CD4-positive, alpha-beta T cell treated with Interleukin-1 beta for 1 hour (primary cell): ENCODE measurements around the gene TBX4.

ENCODE experiments used
- DNase-seq, 2 donors: peaks; one replicate each; pipeline ENCODE4 v3.0.0-alpha.2; 2020 to 2022

TBX4 gene

DNA sequence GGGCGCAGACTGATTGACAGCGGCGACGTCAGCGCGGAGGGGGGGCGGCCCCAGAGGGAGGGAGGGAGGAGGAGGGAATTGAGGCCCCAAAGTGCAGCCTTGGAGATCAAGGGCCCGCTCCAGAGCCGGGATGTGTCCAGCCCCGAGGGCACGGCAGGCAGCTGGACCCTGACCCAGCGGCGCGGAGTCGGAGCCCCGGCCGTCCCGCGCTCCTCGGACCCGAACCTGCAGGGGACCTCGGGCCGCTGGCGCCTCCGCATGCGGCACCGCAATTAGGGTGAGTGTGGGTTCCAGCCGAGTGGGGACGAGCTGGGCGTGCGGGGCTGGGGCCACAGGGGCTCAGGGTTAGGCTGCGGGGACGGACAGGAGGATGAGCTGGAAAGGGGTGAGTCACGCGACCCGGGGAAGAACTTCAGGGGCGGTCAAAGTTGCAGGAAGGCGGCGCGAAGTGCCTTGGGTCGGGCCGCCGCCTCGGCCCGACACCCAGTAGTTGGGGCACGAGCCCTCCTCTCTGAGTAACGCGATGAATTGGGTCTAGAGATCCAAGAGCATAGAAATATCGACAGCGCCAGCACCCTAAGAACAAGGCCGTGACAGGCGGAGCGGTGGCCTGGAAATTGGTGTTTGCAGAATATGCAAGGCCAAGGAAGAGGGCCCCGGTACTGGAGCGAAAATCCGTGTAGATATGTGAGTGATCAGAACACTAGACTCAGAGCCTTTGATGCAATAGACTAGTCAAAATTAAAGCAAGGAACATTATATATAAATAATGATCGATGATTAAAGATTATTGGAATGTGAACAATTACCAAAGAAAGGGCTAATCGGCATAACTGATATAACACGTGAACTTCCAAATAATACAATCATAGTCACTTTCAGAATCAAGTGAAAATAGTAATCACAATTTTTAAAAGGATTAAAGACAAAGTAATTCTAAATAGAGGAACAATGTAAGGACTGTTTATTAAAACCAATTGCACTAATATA, at the start of gene TBX4:
Gene TBX4, plus strand, starts transcription at position 122 of the 990 bp plus-strand sequence. CDS start 4,069 bp downstream, outside the sequence.
- DNase-seq: no peak

DNA sequence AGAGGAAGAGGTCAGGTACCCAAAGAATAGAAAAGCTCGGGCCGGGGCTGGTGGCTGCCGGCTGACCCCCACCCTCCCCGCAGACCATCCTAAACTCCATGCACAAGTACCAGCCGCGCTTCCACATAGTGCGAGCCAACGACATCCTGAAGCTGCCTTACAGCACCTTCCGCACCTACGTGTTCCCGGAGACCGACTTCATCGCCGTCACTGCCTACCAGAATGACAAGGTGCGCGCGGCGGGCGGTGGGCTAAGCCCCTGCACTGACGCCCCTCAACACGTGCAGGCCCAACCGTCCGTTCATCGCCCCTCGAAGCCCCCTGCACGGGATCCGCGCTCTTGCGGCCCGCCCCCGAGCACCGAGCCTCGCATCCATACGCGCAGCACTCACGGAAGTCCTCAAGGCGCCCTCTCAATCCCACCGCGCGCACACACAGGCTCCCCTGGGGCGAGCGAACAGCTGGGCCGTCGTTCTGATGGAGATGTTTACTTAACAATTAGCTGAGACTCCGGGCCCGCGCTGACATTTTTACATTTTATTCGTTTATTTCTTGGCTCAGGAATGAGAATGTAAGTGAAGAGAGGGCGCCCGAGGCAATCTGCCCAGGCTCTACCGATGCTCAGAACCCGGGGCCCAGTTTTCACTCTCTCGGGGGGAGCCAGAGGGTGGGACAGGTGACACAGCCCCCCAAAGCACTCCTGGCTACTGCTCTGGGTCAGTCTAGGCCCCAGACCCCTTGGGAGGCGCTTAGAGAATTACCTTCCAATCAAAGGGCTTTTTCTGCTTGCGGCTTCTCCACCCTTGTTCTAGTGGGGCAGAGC, 49.0 kb upstream of the TBX4 start:
- DNase-seq: no peak

DNA sequence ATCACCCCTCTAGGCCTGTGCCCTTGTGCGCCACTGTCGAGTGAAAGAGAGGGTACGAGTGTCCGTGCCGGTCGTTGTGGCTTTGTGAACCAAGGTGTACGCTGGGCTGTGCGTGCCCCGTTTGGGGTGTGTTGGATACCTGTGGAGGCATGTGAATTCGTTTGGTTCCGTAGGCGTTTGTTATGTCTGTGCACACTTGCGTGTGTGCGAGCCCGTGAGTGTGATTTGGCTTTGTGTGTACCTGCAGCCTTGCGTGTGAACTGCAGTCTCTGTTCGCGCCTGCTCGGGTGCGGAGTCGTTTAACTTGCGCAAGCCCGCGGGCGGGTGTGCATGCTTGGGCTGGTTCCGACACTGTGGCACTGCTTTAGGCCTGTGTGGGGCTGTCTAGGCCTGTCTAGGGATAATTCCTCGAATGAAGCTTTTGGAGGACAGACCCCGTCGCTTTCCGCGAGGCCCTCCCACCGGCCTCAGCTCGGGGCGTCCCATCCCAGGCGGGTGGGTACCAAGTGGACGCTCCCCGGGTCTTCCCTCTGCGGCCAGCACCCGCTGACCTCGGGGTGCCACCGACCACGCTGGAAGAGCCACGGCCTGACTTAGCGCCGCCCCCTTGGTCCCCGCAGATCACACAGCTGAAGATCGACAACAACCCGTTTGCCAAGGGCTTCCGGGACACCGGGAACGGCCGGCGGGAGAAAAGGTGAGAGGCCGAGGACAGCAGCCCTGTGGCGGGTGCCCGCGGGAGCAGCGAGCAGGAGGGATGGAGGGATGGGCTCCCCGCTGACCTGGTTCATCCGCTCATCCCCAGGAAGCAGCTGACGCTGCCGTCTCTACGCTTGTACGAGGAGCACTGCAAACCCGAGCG, 48.2 kb upstream of the TBX4 start:
- DNase-seq: no peak

DNA sequence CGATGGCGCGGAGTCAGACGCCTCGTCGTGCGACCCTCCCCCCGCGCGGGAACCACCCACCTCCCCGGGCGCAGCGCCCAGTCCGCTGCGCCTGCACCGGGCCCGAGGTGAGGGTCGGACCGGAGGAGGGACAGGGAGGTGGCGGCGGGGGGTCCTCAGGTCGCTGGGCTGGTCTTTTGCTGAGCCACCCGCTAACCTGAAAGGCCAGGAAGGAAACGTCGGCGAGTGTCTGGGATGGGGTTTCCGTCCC, 47.6 kb upstream of the TBX4 start:
- no peak for DNase-seq

DNA sequence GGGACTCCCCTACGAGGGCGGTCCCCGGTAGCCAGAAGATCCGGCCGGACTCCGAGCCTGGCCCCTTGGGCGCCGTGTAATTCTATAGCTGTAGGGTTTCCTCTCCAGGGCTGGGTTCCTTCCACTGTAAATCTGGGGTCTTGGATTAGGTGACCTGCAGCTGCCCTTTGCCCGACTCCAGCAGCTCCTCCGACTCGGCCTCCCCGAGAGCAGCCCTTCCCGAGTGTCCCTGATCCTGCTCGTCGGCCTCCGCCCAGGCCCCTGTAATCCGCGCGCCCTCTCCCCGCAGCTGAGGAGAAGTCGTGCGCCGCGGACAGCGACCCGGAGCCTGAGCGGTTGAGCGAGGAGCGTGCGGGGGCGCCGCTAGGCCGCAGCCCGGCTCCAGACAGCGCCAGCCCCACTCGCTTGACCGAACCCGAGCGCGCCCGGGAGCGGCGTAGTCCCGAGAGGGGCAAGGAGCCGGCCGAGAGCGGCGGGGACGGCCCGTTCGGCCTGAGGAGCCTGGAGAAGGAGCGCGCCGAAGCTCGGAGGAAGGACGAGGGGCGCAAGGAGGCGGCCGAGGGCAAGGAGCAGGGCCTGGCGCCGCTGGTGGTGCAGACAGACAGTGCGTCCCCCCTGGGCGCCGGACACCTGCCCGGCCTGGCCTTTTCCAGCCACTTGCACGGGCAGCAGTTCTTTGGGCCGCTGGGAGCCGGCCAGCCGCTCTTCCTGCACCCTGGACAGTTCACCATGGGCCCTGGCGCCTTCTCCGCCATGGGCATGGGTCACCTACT, 47.1 kb upstream of the TBX4 start:
- no peak for DNase-seq

DNA sequence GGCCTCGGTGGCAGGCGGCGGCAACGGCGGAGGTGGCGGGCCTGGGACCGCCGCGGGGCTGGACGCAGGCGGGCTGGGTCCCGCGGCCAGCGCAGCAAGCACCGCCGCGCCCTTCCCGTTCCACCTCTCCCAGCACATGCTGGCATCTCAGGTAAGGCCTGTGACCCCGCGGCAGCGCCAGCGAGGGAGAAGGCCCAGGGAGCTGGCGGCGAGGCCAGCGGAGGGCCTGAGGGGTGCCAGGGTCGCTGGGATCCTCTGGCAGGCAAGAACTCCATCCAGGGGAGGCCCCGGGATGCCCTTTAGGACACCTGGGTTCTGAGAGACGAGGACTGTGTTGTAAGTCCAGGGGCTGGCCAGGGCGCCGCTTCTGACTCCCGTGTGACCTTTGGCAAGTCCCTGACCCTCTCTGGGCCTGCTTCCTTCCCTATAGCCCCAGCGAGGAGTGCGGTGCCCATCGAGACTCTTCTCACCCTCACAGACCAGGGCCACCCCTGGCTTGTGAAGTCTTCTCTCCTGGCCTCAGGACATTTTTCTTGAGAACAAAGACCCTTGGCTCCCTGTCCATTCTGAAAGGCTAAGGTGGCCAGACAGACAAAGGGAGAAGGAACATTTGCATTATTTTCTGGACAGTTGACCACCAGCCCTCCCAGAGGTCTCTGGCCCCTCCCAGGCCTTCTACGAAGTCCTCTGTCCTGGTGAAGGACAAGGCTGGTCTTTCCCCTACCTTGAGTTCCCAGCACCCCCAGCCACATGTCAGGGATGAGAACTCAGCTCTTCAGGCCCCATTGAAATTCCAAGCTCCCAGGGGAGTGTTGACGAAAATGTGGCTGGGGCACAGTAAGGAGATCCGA, 46.3 kb upstream of the TBX4 start:
- no peak for DNase-seq

DNA sequence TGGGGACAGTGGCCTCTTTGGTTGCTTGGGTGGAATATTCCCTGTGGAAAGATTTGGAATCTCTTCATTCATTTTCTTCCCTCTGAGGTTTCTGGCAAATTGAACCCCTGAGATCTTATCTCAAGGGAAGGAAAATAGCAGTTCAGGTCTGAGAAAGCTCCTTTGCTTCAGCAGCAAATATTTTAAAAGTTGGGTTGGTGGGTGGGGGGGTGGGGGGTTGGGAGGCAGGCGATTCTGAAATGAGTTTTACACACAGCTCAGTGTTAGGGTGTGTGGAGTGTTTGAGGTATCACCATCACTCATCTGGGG, 45.7 kb upstream of the TBX4 start:
- no peak for DNase-seq

DNA sequence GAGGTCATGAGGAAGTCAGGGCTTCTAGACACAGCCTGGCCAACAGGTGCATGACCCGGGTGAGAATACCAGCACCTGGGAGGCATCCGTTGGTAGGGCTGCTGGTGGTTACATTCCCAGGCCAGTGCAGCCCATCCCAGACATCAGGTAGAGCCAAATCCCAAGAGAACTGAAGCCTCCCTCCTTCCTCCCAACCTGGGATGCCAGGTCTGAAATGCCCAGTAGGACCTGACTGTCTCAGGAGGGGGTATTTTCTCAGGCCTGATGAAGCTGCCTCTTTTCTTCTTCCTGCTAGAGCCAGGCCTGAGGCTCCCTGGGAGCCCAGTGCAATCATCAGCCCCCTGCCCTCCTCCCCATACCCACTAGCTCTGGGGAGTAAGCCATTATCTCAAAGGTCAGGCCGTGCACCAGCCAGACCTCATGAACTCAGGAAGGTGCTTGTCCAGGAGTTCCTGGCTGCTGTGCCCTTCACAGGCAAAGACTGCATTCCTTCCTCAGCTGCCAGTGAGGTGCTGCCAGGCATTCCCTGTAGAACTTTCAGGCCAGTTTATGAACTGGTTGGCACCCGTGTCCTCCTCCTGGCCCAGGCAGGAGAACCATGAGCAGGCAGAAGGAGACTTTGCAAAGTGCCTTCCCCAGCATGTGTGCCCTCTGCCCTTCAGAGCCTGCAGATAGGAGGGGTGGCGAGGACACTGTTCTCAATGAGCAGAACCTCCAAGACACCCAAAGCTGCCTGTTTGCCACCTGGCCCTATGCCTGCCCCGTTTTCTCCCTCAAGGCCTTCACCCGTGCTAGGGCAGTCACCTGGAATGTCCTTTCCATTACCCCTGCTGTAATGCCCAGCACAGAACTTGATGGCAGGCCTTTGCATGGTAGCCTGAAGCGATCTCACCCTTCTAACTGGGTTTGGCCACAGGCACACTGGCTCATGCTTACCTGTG, 45.0 kb upstream of the TBX4 start:
- DNase-seq: no peak

DNA sequence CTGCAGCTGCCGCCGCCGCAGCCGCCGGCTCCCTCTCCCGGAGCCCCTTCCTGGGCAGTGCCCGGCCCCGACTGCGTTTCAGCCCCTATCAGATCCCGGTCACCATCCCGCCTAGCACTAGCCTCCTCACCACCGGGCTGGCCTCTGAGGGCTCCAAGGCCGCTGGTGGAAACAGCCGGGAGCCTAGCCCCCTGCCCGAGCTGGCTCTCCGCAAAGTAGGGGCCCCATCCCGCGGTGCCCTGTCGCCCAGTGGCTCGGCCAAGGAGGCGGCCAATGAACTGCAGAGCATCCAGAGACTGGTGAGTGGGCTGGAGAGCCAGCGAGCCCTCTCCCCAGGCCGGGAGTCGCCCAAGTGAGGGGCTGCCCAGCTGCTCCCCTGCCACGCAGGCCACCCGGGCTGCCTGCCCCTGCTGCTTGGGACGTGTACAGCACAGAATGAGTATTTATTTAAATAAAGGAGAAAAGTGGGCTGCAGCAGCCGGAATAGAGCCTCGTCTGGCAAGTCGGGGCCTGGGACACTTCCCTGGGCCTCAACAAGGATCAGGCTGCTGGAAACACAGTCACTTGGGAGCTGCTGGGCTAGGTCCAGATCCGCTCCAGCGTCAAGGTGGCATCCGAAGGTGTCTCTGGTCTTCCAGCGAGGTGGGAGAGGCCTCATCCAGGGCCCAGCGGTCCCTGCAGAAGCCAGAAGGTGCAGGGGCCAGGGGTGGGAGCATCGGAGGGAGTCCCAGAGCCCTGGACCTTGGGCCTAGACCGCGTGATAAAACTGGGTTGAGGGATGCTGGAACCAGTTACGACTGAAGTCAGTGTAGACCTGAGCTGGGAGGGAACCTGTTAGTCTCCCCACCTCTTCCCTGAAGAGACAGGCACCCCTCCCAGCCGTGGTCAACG, 43.8 kb upstream of the TBX4 start:
- no peak for DNase-seq

DNA sequence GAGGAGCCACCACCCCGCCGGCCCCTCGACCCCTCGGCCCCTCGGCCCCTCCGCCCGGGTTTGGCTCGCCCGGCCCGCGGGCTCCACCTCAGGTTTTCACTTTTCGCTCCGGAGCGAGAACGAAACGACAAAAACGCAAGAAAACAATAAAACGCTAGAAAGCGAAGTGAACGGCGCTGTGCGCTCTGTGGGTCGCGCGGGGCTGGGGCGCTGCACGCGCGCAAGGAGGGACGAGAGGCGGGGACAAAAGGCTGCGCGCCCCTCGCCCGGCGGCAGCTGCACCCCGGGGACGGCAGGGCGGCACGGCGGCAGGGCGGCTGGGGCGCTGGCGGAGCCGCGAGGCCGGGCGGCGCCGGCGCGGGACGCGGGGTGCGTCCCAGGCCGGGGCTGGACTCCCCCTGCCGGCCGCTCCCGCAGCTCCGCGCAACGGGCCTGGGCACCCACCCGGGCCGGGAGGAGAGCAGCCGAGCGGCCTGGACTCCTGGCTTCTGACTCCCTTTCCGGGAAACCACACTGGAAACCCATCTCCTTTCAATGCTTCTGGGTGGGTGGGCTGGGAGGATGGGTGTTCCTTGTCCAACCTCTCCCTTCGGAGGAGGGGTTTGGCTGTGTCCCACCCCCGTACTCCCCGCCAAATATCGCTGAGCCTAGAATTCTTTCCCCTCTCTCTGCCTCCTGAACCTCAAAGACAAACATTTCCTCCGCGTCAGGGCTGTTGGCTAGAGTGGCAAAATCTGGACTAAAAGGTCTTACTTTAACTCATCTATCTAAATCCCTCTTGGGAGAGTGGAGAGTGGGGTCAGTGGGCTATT, 42.7 kb upstream of the TBX4 start:
- DNase-seq: peak; percentile 31 to 36

DNA sequence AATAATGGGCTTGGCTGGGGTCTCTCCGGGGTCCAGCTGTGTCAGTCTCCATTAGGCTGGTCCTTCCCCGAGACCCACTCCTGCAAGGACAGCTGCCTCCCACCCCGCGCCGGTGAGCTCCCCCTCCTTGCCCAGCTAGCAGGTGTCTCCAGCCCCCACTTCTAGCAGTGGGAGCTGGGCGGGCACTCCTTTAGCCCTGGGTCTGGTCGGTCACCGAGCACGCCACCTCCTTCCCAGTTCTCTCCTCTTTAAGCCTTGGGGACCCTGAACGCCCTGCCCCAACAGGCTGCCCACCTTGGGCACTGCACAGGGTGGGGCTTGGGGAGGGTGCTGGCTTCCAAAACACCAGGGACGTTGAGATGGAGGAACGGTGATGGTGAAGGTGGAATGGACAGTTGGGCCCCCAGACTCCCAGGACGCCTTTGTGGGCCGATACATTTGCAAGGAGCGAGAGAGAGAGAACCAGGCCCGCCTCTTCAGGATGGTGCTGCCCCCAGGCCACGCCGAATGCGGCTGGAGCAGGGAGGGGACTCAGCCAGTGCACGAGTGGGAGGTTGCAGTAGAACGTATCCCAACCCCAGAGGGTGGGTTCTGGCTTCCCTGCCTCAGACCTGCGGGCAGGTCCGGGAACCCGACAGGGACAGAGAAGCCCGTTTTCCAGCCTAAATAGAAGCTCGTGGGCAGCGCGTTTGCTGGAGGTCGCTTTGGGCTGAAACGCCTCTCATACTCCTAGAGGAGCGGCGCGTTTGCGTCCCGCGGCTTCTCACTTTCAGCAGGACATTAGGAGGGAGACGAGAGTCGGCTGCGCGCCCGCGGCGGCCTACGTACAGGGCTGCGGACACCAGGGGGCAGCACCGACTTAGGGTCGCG, 41.8 kb upstream of the TBX4 start:
- DNase-seq: peak; percentile 74 to 76

DNA sequence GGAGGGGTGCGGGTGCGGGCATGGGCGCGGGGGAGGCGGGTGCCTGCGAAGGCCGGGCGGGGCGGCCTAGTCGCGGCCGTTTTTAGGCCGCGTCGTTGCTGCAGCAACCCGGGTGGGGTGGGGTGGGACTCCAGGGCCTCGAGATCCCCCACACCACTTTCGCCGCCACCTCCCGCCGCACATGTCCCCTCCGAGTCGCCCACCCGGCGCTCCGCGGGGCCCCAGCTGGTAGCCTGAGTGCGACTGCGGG, 41.3 kb upstream of the TBX4 start:
- no peak for DNase-seq

DNA sequence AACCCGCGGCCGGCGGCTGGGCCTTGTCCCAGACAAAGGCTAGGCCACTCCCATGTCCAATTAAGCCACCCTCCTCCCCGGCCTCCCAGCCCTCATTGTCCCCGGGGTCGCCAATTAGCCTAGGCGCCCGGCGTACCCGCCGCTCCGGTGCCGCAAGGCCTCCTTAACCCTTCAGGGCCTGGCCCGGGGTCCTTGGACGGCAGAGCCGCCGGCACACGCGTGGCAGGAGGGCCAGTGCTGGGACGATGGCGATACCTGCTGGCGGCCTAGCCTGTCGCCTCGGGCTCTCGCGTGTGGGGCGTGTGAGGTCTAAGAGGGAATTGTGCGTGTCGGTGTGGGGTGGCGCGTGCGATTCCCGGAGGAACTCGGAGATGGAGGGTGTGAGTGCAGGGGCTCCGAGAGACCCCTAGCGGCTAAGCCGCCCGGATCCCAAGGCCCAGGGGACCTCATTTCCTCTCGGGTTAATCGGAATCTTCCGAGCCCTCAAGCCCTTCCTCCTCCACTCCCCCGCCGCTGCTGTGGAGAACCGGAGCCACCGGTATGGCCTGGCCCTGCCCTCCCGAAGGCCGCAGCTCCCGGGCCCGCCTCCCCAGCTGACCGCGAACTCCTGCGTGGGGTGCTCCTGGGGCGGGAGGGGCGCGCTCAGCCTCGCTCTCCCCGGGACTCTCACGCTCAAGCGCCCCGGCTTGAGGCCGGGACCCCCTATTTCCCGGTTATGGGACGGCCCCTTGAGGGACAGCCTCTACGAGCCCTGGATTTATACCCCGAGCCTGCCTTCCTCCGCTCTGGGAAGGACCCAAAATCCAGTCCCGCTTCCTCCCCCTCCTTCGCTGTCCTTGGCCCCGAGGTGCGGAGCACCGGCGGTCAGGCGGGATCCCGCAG, 40.7 kb upstream of the TBX4 start:
- DNase-seq: peak in 1 of 2 donors; percentile 22

DNA sequence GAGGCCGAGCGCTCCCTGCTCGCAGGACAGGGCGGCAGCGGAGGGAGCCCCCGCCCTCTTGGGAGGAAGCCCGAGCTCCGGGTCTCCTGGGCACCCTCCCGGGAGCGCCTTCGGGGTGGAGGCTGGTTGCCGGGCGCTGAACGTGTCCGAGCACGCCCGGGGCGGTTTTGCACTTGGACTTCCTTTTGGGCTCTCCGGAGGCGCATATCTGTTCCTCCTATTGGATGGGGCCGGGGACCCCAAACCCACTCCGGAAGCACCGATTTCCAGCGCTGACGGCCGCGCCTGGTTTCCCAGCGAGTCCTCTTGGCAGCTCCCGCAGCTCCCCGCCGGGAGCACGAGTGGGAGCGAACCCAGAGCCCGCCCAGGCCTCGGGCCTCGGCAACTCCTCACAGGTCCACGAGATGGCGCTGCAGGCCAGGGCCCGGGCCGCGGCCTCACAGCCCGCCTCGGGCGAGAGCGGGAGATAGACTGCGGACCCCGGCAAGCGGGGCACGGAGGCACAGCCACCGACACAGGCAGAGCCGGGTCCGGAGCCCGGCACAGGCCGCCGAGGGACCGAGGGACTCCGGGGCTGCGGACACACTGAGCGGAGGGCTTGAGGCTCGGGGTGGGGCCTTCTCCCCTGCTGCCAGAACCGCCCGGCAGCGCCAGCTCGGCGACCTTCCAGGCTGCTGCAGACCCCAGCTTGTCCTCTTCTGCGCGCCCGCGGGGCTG, 39.9 kb upstream of the TBX4 start:
- peak; percentile 78 to 83 for DNase-seq

DNA sequence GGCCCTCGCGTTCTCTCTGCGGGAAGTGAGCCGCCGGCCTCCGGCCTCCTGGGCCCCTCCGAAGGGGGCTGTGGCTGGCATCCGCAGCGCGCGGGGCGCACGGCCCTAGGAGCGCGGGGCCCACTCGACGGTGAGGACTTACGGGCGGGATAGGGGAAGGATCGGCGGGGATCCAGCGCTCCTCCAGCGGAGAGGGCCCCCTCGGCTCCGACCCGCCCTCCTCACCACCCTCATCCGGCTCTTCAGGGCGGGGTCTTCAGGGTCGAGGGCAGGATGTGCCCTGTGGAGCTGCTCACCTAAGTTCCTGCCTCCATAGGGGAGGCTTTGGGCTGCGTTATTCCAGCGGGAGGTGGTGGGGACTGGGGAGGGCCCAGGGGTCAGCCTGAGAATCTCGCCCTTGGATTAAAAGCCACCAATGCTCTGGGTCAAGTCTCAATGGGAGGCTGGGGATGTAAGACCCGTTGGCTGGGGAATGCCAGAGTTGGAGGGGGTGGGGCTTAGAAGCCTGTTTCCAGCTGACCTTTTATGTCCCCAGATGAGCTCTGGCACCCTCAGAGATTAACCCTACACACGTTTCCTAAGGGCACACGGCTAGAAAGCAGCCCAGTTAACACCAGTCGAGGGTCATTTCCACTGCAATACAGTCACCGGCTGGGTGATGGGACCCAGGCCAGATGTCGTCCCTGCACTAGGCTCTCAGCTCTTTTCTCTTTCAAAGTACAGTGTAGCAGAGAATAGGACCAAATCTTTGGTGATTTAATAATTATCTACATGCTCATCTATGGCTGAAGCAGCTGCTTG, 39.2 kb upstream of the TBX4 start:
- no peak for DNase-seq
